ENCODE measurements around the gene DAGLB. TPM values are rescaled to one million over a fixed set of nuclear protein-coding genes. Genes with fewer than 3 reads are reported as not detected.

The DAGLB gene
- total and polyA plus RNA-seq, 2 of the 8 experiments (the other 6 are each of a cell fraction or from before 2014, with no cell fraction given), result 27.0 to 39.6 TPM

- H3K18ac ChIP-seq (ENCODE audit: extremely low read depth, low read length), result no peak overlapping the region
- H2BK5ac ChIP-seq (ENCODE audit: low read depth, low read length), result no peak overlapping the region
- no peak overlapping the region for H3K9ac ChIP-seq (replicated peaks in 1 of 4; ENCODE audit: extremely low read depth in 1 of 4, low read depth in 3 of 4, low read length in 3 of 4)
- H4K20me1 ChIP-seq (replicated peaks in 1 of 2; ENCODE audit: control insufficient read depth in 1 of 2, insufficient read depth in 2 of 2, low read length in 2 of 2), result peaks cover 8 to 18% of the 10 kb centered on the region in 2 experiments
- no peak overlapping the region for H2BK15ac ChIP-seq (ENCODE audit: low read length)
- DNase-seq (ENCODE audit: low read depth in 1 of 2, low spot score in 2 of 2) (no peak), FAIRE-seq (no peak)
- H4K91ac ChIP-seq (replicated peaks; ENCODE audit: insufficient read length, low read length), result no peak overlapping the region
- no peak overlapping the region for H3K27ac ChIP-seq (ENCODE audit: low read depth, low read length)
- H3K36me3 ChIP-seq (ENCODE audit: control insufficient read depth in 2 of 4, insufficient read depth in 4 of 4, low read length in 3 of 4), result peaks cover 0 to 26% (median 3%) of the 10 kb centered on the region in 4 experiments; a peak in 5 of 8 replicates
- no peak overlapping the region for H3K4me3 ChIP-seq (ENCODE audit: extremely low read depth in 1 of 4, insufficient read depth in 2 of 4, low read depth in 3 of 4, low read length in 4 of 4)
- H3K4ac ChIP-seq (replicated peaks; ENCODE audit: insufficient read length, low read depth, low read length), result no peak overlapping the region
- H4K8ac ChIP-seq (ENCODE audit: extremely low read depth, insufficient read depth, low read length), result no peak overlapping the region
- POLR2A ChIA-PET (ENCODE audit: partially characterized antibody), result interaction anchor here (0.7 to 1.4 kb wide), 3 partner anchors 14 to 61 kb away, joined by 3 to 4 read pairs (median 4); no protein-coding TSS in a partner anchor
- no peak overlapping the region for H3K4me2 ChIP-seq (ENCODE audit: insufficient read depth in 1 of 2, low read depth in 2 of 2, low read length in 2 of 2)
- H2BK20ac ChIP-seq (ENCODE audit: low read length), result no peak overlapping the region
- 98% methylated on average over 3 of the region's 3 CpGs; no CpG with 5 or more reads in 1 of the 2 experiments for WGBS, 2 experiments (ENCODE audit: extremely low coverage in 1 of 2, insufficient coverage in 1 of 2, insufficient read length in 1 of 2, insufficient replicate concordance in 2 of 2, low coverage in 1 of 2, low lambda C conversion rate in 2 of 2, missing lambda C conversion rate in 1 of 2)
- no peaks in the 10 kb centered on the region for H3K9me3 ChIP-seq (ENCODE audit: insufficient read depth in 2 of 2, low read depth in 1 of 2, low read length in 1 of 2)
- H2AFZ ChIP-seq (ENCODE audit: low read length), result no peak overlapping the region
- H3K4me1 ChIP-seq (replicated peaks in 1 of 4; ENCODE audit: control insufficient read depth in 3 of 4, insufficient read depth in 4 of 4, low read length in 3 of 4), result no peaks in the 10 kb centered on the region
- no peak overlapping the region for H3K14ac ChIP-seq (ENCODE audit: insufficient read length)
- H4K5ac ChIP-seq (ENCODE audit: insufficient read length, low read depth, low read length), result no peak overlapping the region
- no peak overlapping the region for H2AK5ac ChIP-seq (ENCODE audit: low read depth, low read length)
- peaks cover 0 to 61% of the 10 kb centered on the region in 2 experiments; a peak in 2 of 4 replicates for H3K79me2 ChIP-seq (ENCODE audit: control insufficient read depth in 1 of 2, insufficient read depth in 2 of 2, low read length in 2 of 2)
- TF ChIP-seq RAD21 (IDR thresholded peaks at IDR 0.05 in 1 of 2, conservative IDR thresholded peaks at IDR 0.05 in 1 of 2; ENCODE audit: low read depth in 2 of 2, low read length in 2 of 2) (no peak), GABPA (IDR thresholded peaks at IDR 0.05; ENCODE audit: borderline replicate concordance, insufficient read depth, low read length) (no peak), HDAC6 (IDR thresholded peaks at IDR 0.05; ENCODE audit: low read depth, low read length) (no peak), RXRA (IDR thresholded peaks at IDR 0.05; ENCODE audit: insufficient read depth, low read depth, low read length) (no peak), MAX (IDR thresholded peaks at IDR 0.05) (no peak), TAF7 (optimal IDR thresholded peaks at IDR 0.05; ENCODE audit: borderline replicate concordance, low read depth, low read length) (no peak), EZH2 (IDR thresholded peaks at IDR 0.05; ENCODE audit: low read depth, low read length, severe bottlenecking) (no peak), CHD2 (IDR thresholded peaks at IDR 0.05; ENCODE audit: low read length) (no peak), NRF1 (IDR thresholded peaks at IDR 0.05; ENCODE audit: low read depth, low read length) (no peak), SIX5 (IDR thresholded peaks at IDR 0.05; ENCODE audit: low read depth, low read length) (no peak)
- no peak overlapping the region for H3K23ac ChIP-seq (ENCODE audit: insufficient read length)
- CTCF ChIA-PET (ENCODE audit: partially characterized antibody), result interaction anchor here (0.8 to 2.1 kb wide), 3 partner anchors 8 to 40 kb away, joined by 3 to 9 read pairs (median 3); partner anchors contain the start of gene DAGLB
- peaks cover 2% of the 10 kb centered on the region for H3K79me1 ChIP-seq (ENCODE audit: low read depth, low read length)
- no peaks in the 10 kb centered on the region for H3K23me2 ChIP-seq (ENCODE audit: low read depth, low read length)
- no peaks in the 10 kb centered on the region for H3K27me3 ChIP-seq (replicated peaks in 1 of 4; ENCODE audit: control insufficient read depth in 3 of 4, extremely low read depth in 1 of 4, insufficient read depth in 3 of 4, low read length in 3 of 4)
- H2BK12ac ChIP-seq (ENCODE audit: low read depth, low read length), result no peak overlapping the region
- H3K56ac ChIP-seq (replicated peaks; ENCODE audit: insufficient read length, low read depth, low read length), result no peak overlapping the region
- no peak overlapping the region for H2BK120ac ChIP-seq (replicated peaks; ENCODE audit: low read depth, low read length)
Measured at GRCh38 chr7:6475433-6476186, 27.9 kb upstream of the DAGLB start.
